ENCODE measurements around the gene ROR2.
"Not testable (repeated sequence)": the region's sequence is repeated elsewhere in the genome, so short reads cannot be mapped to it uniquely, and the experiment has no call there.

ROR2 gene

DNA sequence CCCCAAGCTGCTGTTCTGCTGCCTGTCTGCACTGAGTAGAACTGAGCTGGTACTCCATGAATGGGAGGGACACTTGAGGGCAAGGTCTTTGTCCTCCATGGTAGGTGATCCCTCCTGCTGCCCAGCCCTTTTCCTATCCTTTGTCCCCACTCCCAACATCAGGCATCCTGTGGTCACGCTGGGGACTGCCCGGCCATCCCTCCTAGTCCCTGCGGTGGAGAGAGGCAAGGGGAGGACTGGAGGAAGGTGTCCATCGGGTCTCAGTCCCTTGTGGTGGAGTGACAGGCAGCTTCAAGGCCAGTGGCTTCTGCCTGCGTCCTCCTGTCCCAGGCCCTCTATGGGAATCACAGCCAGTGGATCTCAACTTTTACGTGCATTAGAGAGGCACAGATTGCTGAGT is 25.9 kb downstream of the ROR2 start:
- DNase-seq (ENCODE audit: low read depth in 2 of 2): no peak

DNA sequence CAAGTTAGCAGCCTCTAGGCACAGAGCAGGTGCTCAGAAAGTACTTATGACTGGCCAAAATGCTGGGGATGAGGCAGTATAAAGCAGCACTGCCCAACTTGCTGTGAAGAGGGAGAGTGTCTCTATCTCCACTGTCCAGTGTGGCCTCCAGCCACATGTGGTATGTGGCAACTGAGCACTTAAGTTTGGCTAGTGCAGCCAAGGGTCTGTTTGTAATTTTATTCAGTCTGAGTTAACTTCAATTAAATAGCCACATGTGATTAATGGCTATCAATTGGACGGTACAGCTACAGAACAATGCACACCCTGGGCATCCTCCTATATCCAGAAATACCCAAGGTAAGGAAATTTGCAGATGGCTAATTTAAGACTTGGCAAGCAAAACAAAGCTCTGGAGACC is 26.9 kb downstream of the ROR2 start:
- no peak for DNase-seq (ENCODE audit: low read depth in 2 of 2)

GRCh38 chr9:91921371-91921770 is 28.7 kb downstream of the ROR2 start:
- DNase-seq (ENCODE audit: low read depth in 2 of 2): no peak

DNA sequence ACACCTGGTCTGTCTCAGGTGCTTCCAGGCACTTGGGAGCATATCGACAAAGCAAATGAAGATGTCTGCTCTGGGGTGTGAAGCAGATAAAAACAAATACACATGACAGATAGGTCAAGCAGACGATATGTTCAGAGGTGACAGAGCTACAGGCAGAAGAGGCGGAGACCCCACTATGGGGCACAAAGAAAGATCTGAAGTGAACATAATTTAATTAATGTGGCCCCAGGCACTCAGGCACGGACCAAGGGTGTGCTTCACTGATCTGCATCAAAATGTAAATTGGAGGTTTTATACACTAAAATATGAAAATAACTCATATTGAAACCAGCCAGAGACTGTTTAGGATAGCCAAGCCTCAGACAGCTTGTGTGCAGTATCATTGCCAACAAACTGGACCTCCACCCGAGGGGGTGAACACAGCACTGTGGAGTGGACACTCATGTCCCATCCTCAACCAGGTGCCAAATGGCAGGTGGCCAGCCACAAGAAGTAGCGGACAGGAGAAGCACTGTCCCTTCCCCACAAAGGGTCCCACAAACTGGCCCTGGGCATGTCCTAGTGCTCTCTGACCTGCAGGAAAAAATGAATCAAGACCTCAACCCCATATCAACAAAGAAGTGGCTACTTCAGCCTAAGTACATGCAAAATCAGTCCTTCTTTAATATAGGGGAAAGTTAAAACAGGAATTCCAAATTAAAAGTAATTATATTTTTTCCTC is 29.2 kb downstream of the ROR2 start:
- DNase-seq (ENCODE audit: low read depth in 2 of 2): no peak

DNA sequence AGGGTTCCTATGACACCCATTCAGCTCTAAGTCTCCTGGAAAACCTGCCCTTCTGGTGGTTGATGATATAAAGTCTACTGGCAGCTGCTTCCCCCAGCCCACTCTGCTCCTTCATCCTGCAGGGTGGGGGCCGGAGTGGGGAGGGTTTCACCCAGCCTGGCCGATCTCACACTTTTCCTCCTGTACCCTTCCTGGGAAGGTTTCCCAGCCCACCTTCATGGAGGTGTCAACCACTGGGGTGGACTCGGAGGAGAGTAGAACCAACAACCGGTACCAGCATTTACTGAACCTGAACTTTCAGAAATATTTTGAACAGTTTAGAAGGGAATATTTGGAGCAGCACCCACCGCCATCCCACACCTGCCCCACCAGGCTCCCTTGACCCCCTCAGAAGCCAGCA is 30.4 kb downstream of the ROR2 start:
- no peak for DNase-seq (ENCODE audit: low read depth in 2 of 2)

- DNase-seq (ENCODE audit: low read depth in 2 of 2): no peak
These were observed 32.6 kb downstream of the ROR2 start for GRCh38 chr9:91917436-91917835.

DNA sequence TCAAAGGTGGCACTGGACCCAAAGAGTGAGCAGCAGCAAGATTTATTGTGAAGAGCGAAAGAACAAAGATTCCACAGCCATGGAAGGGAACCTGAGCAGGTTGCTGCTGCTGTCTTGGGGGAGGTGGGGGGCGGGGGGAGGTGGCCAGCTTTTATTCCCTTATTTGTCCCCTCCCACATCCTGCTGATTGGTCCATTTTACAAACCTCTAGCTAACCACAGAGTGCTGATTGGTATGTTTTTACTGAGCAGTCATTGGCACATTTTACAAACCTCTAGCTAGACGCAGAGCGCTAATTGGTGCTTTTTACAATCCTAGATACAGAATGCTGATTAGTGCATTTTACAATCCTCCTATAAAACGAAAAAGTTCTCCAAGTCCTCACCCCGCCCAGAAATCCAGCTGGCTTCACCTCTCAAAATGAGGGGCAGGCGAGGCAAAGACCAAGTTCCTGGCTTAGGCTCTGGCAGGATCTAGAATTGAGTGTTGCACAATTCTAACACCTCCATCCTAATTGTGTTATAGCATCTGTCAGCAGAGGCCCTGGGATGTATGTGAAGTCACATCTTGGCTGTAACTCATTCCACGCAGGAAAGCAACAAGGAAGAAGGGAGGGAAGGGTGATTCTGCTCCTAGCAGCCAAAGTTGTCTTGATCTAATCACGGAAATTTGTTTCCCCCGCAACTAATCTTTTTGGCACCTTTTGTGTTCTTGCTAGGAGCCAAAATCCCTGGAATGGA is 34.3 kb downstream of the ROR2 start:
- no peak for DNase-seq (ENCODE audit: low read depth in 2 of 2)

GRCh38 chr9:91914937-91915336 is 35.1 kb downstream of the ROR2 start:
- no peak for DNase-seq (ENCODE audit: low read depth in 2 of 2)

DNA sequence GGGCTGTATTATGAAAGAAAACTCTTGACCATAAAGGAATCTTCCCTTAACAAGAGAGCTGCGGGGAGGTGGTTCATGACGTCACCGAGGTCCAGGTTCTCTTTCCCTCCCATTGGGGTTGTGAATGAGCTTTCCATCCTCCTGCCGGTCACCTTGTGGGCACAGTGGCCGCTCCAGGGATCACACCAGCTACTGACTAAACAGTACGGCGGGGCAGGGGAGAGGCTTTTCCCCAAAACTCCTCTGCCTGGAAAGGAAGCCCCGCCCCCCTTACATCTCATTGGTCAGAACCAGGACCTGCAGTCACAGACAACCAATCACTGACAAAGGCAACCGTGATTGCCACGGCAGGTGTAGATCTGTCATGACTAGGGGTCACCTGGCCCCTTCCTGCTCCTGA is 35.6 kb downstream of the ROR2 start:
- DNase-seq (ENCODE audit: low read depth in 2 of 2): no peak

GRCh38 chr9:91913986-91914385 is 36.0 kb downstream of the ROR2 start:
- DNase-seq (ENCODE audit: low read depth in 2 of 2): no peak

GRCh38 chr9:91913096-91913495 is 36.9 kb downstream of the ROR2 start:
- no peak for DNase-seq (ENCODE audit: low read depth in 2 of 2)

- DNase-seq (ENCODE audit: low read depth in 2 of 2): no peak
These were observed 38.4 kb downstream of the ROR2 start for GRCh38 chr9:91911657-91912056.

GRCh38 chr9:91909256-91909655 is 40.8 kb downstream of the ROR2 start:
- not testable (repeated sequence) for DNase-seq (ENCODE audit: low read depth in 2 of 2)

GRCh38 chr9:91908746-91909145 is 41.3 kb downstream of the ROR2 start:
- DNase-seq (ENCODE audit: low read depth in 2 of 2): no peak

DNA sequence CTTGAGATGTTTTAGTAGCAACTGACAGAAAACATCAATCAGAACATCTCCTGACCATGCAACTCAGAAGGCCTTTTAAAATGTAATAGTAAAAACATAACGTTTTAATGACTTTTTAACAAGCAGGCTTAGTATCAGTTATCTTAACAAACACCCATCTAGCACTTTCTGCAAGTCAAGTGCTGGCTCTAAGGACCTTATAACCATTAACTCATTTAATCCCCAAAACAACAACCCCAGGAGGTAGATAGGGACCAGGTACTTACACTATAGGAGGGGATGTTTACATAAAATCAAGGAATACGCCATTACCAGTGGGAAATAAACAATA is 41.8 kb downstream of the ROR2 start:
- DNase-seq (ENCODE audit: low read depth in 2 of 2): no peak

DNA sequence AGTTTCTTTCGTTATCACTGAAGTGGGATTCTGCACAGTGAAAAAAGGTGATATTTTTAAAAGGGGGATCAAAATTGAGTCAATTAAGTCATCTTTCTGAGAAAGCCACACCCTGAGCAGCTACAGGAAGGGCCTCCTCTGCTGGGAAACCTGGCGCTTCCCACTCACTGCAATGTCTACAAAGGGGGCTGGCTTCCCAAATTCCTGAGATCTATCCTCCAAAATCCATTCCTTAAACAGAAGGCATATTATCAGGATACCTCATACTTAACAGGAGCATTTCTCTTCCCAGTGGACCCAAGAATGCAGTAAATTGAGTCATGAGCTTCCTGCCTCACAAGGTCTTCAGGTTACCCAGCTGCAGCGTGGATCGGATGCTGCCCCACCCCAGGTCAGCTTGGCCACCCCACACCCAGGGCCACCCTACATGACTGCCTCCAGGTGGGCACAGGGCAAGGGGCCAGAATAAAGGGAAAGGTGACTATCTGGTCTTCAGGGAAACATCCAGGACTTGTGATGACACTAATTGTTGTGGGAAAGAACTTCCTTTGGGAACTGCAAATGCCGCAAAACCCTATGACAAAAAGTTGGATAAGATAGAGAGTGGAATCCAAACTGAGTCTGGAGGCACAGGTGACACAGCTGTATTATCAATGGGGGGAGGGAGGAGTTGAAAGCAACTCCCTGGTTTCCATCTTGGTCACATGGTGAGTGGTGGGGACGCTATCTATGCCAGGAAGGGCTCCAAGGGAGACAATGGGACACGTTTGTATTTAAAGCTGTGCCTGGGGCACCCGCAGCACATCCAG is 42.3 kb downstream of the ROR2 start:
- DNase-seq (ENCODE audit: low read depth in 2 of 2): no peak

GRCh38 chr9:91905991-91906469 is 44.0 kb downstream of the ROR2 start:
- peak; percentile 13 to 20 for DNase-seq (ENCODE audit: low read depth in 2 of 2)

DNA sequence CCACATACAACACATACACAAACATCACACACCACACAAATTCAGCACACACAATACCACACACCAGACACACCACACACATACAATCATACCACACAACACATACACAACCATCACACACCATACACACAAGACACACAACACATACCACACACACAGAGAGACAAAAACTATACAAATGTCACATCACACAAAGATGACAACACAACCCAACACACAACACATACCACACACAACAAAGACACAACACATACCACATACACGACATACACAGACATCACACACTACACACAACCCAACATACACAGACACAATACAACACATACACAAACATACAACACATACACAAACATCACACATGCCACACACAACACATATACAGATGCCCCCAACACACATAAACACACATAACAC is 44.8 kb downstream of the ROR2 start:
- DNase-seq (ENCODE audit: low read depth in 2 of 2): no peak

DNA sequence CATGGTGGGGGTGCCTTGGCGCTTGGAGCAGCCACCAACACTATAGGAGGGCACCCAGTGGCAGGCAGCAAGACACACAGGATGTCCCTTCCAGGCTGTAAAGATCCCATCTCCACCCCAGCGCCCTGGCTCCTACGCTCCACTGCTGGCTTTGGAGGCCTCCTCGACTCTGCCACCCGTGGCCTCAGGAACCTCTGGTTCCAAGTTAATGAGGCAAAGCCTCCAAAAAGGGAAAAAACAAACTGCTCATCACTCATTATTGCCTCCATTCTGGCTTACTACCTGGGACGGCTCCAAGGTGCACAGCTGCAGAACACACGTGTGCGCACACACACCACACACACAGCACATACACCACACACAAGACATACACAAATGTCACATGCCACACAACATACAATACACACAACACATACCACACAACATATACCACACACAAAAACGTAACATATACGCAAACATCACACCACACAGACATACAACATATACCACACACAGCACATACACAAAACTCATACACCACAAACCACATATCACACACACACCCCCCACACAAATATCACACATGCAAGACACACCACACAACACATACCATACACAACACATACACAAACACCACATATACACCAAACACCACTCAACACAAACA is 45.3 kb downstream of the ROR2 start:
- DNase-seq (ENCODE audit: low read depth in 2 of 2): no peak

DNA sequence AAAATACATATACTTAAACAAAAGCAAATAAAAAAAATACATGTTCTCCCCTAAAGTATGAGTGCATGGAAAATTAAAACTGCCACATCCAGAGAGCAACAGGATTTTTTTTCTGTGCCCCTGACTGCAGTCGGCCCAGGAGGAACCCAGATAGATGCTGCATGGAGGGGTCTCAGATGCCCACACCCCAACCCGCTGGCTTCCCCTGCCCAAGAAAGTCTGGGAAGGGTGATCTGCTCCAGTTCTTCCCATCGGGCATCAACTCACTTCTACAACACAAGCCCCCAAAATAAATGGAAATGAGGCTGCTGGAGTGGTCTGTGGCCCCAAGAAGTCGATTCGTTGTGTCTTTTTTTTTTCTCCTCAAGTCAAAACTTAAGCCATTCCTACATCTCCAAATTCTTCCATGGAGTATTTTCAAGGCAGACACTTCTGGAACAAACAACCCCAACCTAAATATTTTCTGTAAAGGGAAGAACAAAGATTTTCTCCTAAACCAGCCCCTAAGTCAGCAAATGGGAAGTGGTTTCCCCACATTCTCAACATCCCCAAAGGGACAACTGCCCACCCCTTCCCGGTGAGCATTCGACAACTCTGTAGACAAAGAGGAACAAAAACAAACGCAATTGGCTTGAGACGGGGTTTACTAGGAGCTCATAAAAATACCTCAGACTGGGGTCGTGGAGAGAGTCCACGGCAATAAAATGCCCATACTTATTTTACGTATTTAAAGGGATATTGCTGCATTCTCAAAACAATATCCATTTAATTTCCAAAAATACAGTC is 46.7 kb downstream of the ROR2 start:
- no peak for DNase-seq (ENCODE audit: low read depth in 2 of 2)

GRCh38 chr9:91902475-91903125 is 47.4 kb downstream of the ROR2 start:
- no peak for DNase-seq (ENCODE audit: low read depth in 2 of 2)
